GM18951 (cell line): Measurements from ENCODE around the gene CFAP57.

Experiments used
- POLR2A ChIP-seq: IDR thresholded peaks from 4 replicates; pipeline ENCODE4 v1.6.1; 2011; ENCODE audit warnings: mild to moderate bottlenecking; ENCODE audit not compliant: insufficient read length, insufficient read depth; ENCODE audit errors: extremely low read depth
- in situ Hi-C: fragments of 300-500 bp; cut with MboI; formaldehyde crosslinking; loops from one replicate; pipeline ENCODE4 v1.12.0; 2022; ENCODE audit warnings: low sequenced_read_pairs, mixed read lengths, inconsistent platforms; ENCODE audit not compliant: unreplicated experiment

Gene CFAP57

GRCh38 chr1:43286533-43286932, 114.4 kb downstream of the CFAP57 start:
- TF ChIP-seq POLR2A: no peak

GRCh38 chr1:43288058-43288784, 116.1 kb downstream of the CFAP57 start:
- in situ Hi-C loops: no loop called here
- TF ChIP-seq POLR2A: no peak

More at GRCh38 chr1:43286533-43286932, 114.4 kb downstream of the CFAP57 start:
- in situ Hi-C loops: no loop called here

GRCh38 chr1:43288785-43289706, 116.9 kb downstream of the CFAP57 start:
- TF ChIP-seq POLR2A: no peak
- in situ Hi-C loops: no loop called here

- TF ChIP-seq POLR2A: no peak
- in situ Hi-C loops: no loop called here
These were observed 120.1 kb downstream of the CFAP57 start for GRCh38 chr1:43292216-43292615.

- in situ Hi-C loops: no loop called here
- TF ChIP-seq POLR2A: no peak
These were observed 120.5 kb downstream of the CFAP57 start for GRCh38 chr1:43292679-43293078.

GRCh38 chr1:43293176-43293575, 121.0 kb downstream of the CFAP57 start:
- no peak for TF ChIP-seq POLR2A
- in situ Hi-C loops: no loop called here

- no peak for TF ChIP-seq POLR2A
These were observed 122.0 kb downstream of the CFAP57 start for GRCh38 chr1:43293896-43294760.

GRCh38 chr1:43294761-43295160, 122.6 kb downstream of the CFAP57 start:
- in situ Hi-C loops: no loop called here
- TF ChIP-seq POLR2A: no peak

More at GRCh38 chr1:43293896-43294760, 122.0 kb downstream of the CFAP57 start:
- in situ Hi-C loops: no loop called here

- no peak for TF ChIP-seq POLR2A
- in situ Hi-C loops: no loop called here
These were observed 124.1 kb downstream of the CFAP57 start for GRCh38 chr1:43296207-43296606.

- TF ChIP-seq POLR2A: no peak
- in situ Hi-C loops: no loop called here
These were observed 125.9 kb downstream of the CFAP57 start for GRCh38 chr1:43298055-43298454.

GRCh38 chr1:43299101-43299500, 127.0 kb downstream of the CFAP57 start:
- in situ Hi-C loops: no loop called here
- no peak for TF ChIP-seq POLR2A

- no peak for TF ChIP-seq POLR2A
- in situ Hi-C loops: no loop called here
These were observed 128.4 kb downstream of the CFAP57 start, which contains the start of gene TIE1 for GRCh38 chr1:43300378-43301094. Gene TIE1, plus strand, starts transcription at chr1:43300982. Its CDS starts 90 bp downstream, at chr1:43301072.

- in situ Hi-C loops: no loop called here
- no peak for TF ChIP-seq POLR2A
These were observed 130.1 kb downstream of the CFAP57 start for GRCh38 chr1:43302201-43302600.
